HepG2 (cell line): Measurements from ENCODE around the gene TK2. TPM values are rescaled to one million over a fixed set of nuclear protein-coding genes. Genes with fewer than 3 reads are reported as not detected.

Experiments used
- BORCS8-MEF2B ChIP-seq: sonication (generic); formaldehyde crosslinking; IDR thresholded peaks from 2 replicates; pipeline ENCODE4 v1.8.0; 2022; ENCODE audit warnings: mild to moderate bottlenecking, missing genetic modification reagents
- CBFB ChIP-seq: sonication (generic); formaldehyde crosslinking; IDR thresholded peaks from 2 replicates; pipeline ENCODE4 v1.4.0; 2020; ENCODE audit warnings: missing genetic modification reagents
- CC2D1A ChIP-seq: sonication (generic); formaldehyde crosslinking; IDR thresholded peaks from 2 replicates; pipeline ENCODE4 v1.8.1; 2023; ENCODE audit warnings: mild to moderate bottlenecking, missing genetic modification reagents
- CREB1 ChIP-seq, 2 experiments: fragments of 450-650 bp in 1 of 2; IDR thresholded peaks; 2 replicates each; pipeline ENCODE4 v1.6.1; 2016 to 2017; ENCODE audit warnings: control low read depth in 1 of 2, mild to moderate bottlenecking in 1 of 2, missing compliant biosample characterization in 1 of 2, missing genetic modification characterization in 1 of 2
- EED ChIP-seq: sonication (generic); formaldehyde crosslinking; IDR thresholded peaks from 2 replicates; pipeline ENCODE4 v1.5.0; 2020; ENCODE audit warnings: mild to moderate bottlenecking, missing genetic modification reagents
- GPN1 ChIP-seq: sonication (generic); formaldehyde crosslinking; IDR thresholded peaks from 2 replicates; pipeline ENCODE4 v1.5.1; 2020; ENCODE audit warnings: missing genetic modification reagents, borderline replicate concordance
- HOXA7 ChIP-seq: sonication (generic); formaldehyde crosslinking; IDR thresholded peaks from 2 replicates; pipeline ENCODE4 v1.8.1; 2022; ENCODE audit warnings: mild to moderate bottlenecking, missing genetic modification reagents, moderate library complexity
- MED1 ChIP-seq: sonication (generic); formaldehyde crosslinking; IDR thresholded peaks from 2 replicates; pipeline ENCODE4 v1.4.0; 2020; ENCODE audit warnings: missing genetic modification reagents
- MZF1 ChIP-seq: sonication (generic); formaldehyde crosslinking; IDR thresholded peaks from 2 replicates; pipeline ENCODE4 v1.8.1; 2023; ENCODE audit warnings: mild to moderate bottlenecking, missing genetic modification reagents, borderline replicate concordance
- NFE2 ChIP-seq: sonication (generic); formaldehyde crosslinking; IDR thresholded peaks from 2 replicates; pipeline ENCODE4 v1.4.0; 2020; ENCODE audit warnings: missing genetic modification reagents
- NFE2L1 ChIP-seq: sonication (generic); formaldehyde crosslinking; IDR thresholded peaks from 2 replicates; pipeline ENCODE4 v1.4.0; 2020; ENCODE audit warnings: missing genetic modification reagents, mild to moderate bottlenecking, borderline replicate concordance
- NFIC ChIP-seq: IDR thresholded peaks from 2 replicates; pipeline ENCODE4 v1.6.1; 2012; ENCODE audit warnings: mild to moderate bottlenecking, low read length, inconsistent platforms
- PITX1 ChIP-seq: sonication (generic); formaldehyde crosslinking; IDR thresholded peaks from 2 replicates; pipeline ENCODE4 v1.5.1; 2020; ENCODE audit warnings: mild to moderate bottlenecking, missing genetic modification reagents
- PRPF4 ChIP-seq: fragments of 200-400 bp; formaldehyde crosslinking; IDR thresholded peaks from 2 replicates; pipeline ENCODE4 v1.6.1; 2016; ENCODE audit warnings: low read length, low read depth; ENCODE audit not compliant: poor library complexity, severe bottlenecking
- RARG ChIP-seq: sonication (generic); formaldehyde crosslinking; IDR thresholded peaks from 2 replicates; pipeline ENCODE4 v1.4.0; 2020; ENCODE audit warnings: low read depth, mild to moderate bottlenecking, missing genetic modification reagents
- RELA ChIP-seq: sonication (generic); formaldehyde crosslinking; IDR thresholded peaks from 2 replicates; pipeline ENCODE4 v1.4.0; 2020; ENCODE audit warnings: missing genetic modification reagents
- RNF2 ChIP-seq: fragments of 450-650 bp; conservative IDR thresholded peaks from 2 replicates; pipeline ENCODE4 v1.6.1; 2016; ENCODE audit warnings: low read depth
- SIX1 ChIP-seq: sonication (generic); formaldehyde crosslinking; IDR thresholded peaks from 2 replicates; pipeline ENCODE4 v1.4.0; 2020; ENCODE audit warnings: missing genetic modification reagents, borderline replicate concordance
- SMYD3 ChIP-seq: sonication (generic); formaldehyde crosslinking; IDR thresholded peaks from 2 replicates; pipeline ENCODE4 v1.8.1; 2023; ENCODE audit warnings: mild to moderate bottlenecking, missing genetic modification reagents
- TEAD3 ChIP-seq: optimal IDR thresholded peaks from 2 replicates; pipeline ENCODE3; 2016; ENCODE audit warnings: borderline replicate concordance
- ZBTB7B ChIP-seq: sonication (generic); formaldehyde crosslinking; IDR thresholded peaks from 2 replicates; pipeline ENCODE4 v1.4.0; 2020; ENCODE audit warnings: missing genetic modification reagents
- ZMYM3 ChIP-seq: sonication (generic); formaldehyde crosslinking; IDR thresholded peaks from 2 replicates; pipeline ENCODE4 v1.5.1; 2020; ENCODE audit warnings: mild to moderate bottlenecking, missing genetic modification reagents
- ZNF253 ChIP-seq: sonication (generic); formaldehyde crosslinking; IDR thresholded peaks from 2 replicates; pipeline ENCODE4 v1.8.0; 2022; ENCODE audit warnings: mild to moderate bottlenecking, missing genetic modification reagents, borderline replicate concordance
- ZNF552 ChIP-seq: sonication (generic); formaldehyde crosslinking; IDR thresholded peaks from 2 replicates; pipeline ENCODE4 v1.9.0; 2022; ENCODE audit warnings: missing genetic modification reagents, mild to moderate bottlenecking, borderline replicate concordance
- ZNF572 ChIP-seq: sonication (generic); formaldehyde crosslinking; IDR thresholded peaks from 2 replicates; pipeline ENCODE4 v1.5.1; 2020; ENCODE audit warnings: mild to moderate bottlenecking, missing genetic modification reagents
- ZNF782 ChIP-seq: sonication (generic); formaldehyde crosslinking; IDR thresholded peaks from 2 replicates; pipeline ENCODE4 v1.4.0; 2020; ENCODE audit warnings: missing genetic modification reagents, mild to moderate bottlenecking, borderline replicate concordance
- ZNF83 ChIP-seq: sonication (generic); formaldehyde crosslinking; IDR thresholded peaks from 2 replicates; pipeline ENCODE4 v1.4.0; 2020; ENCODE audit warnings: missing genetic modification reagents, mild to moderate bottlenecking, borderline replicate concordance
- polyA plus RNA-seq, 8 experiments: library from polyadenylated mRNA; depleted of rRNA in 3 of 8; stranded (reverse) in 7 of 8; unstranded in 1 of 8; fragments of >200 nt; fragmentation: Illumina TruSeq in 4 of 8; extraction: Trizol in 4 of 8; gene quantifications; 2 replicates each; pipeline versions ENCODE4 v1.2.1 to v1.2.3, GENCODE V29; 2011 to 2016; ENCODE audit warnings: low read depth in 4 of 8, missing spikeins in 1 of 8, mixed read lengths in 1 of 8; ENCODE audit not compliant: insufficient read depth in 1 of 8
- total RNA-seq, 5 experiments: library from RNA; depleted of rRNA; stranded (reverse); fragments of >200 nt; fragmentation: Illumina TruSeq; extraction: Trizol; gene quantifications; 2 replicates each; pipeline ENCODE4 v1.2.3, GENCODE V29; 2016; ENCODE audit warnings: low read depth in 1 of 5
- TF ChIP-seq, protein P1 (sequence below): IDR thresholded peaks from 2 replicates; pipeline ENCODE4 v1.6.1; 2016; ENCODE audit warnings: low read depth
- TF ChIP-seq, protein P2 (sequence below): sonication (generic); formaldehyde crosslinking; IDR thresholded peaks from 2 replicates; pipeline ENCODE4 v1.4.0; 2020; ENCODE audit warnings: mild to moderate bottlenecking, low read depth, missing genetic modification reagents

Gene TK2
- total and polyA plus RNA-seq, 2 of the 13 experiments (the other 11 are each of a cell fraction or from before 2014, with no cell fraction given): 18.7 to 21.0 TPM

DNA sequence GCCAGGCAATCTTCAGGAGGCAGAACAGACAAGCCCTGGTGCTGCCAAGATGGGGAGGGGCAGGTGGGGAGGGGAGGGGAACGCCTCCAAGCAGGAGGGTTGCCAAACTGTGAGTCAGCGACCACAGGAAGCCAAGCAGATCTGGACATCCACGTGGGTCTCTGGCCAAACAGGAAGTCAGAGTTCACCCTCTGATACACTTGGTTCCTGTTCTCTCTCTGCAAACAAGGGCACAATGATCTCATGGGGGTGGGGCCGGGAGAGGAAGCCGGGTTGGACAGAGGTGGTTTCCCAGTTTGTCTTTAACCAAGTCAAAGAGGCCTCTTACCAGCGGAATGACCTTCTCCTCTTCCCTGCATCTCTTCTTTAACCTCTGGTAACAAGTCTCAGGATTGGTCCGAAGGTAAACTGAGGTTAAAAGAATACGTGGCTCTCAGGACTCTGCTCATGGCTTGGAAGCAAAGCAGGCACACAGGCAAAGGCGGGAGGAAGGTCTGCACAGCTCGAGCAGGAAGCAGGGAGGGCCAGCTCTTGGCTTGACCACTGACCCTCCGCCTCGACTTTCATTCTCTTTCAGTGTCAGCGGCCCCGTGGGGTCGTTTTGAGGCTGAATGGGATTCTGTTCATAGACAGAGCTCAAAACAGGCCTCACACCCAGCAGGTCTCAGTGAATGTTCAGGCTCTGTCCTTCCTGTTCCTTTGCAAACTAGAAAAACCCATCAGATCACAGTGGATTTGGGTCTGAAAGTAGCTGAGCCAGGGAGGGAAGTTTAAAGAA lies 32.9 kb downstream of the TK2 start (continued):
- TF ChIP-seq RNF2: no peak
- no peak for TF ChIP-seq MZF1
- peak; percentile 71; the same call in 1 of the 2 replicates for TF ChIP-seq ZNF253
- no peak for TF ChIP-seq ZNF83 (CRISPR knock-in tag)
- TF ChIP-seq ZMYM3 (CRISPR knock-in tag): peak; percentile 86; the same call in 1 of the 2 replicates
- TF ChIP-seq PITX1 (CRISPR knock-in tag): peak; percentile 93
- TF ChIP-seq NFE2L1: no peak
- TF ChIP-seq ZNF572 (CRISPR knock-in tag): peak; percentile 88; the same call in 1 of the 2 replicates
- TF ChIP-seq, protein P1, sequence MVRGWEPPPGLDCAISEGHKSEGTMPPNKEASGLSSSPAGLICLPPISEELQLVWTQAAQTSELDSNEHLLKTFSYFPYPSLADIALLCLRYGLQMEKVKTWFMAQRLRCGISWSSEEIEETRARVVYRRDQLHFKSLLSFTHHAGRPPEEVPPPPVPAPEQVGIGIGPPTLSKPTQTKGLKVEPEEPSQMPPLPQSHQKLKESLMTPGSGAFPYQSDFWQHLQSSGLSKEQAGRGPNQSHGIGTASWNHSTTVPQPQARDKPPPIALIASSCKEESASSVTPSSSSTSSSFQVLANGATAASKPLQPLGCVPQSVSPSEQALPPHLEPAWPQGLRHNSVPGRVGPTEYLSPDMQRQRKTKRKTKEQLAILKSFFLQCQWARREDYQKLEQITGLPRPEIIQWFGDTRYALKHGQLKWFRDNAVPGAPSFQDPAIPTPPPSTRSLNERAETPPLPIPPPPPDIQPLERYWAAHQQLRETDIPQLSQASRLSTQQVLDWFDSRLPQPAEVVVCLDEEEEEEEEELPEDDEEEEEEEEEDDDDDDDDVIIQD: peak; percentile 82
- peak; percentile 95 for TF ChIP-seq CBFB (CRISPR knock-in tag)
- TF ChIP-seq MED1 (CRISPR knock-in tag): peak; percentile 99
- TF ChIP-seq PRPF4: no peak
- TF ChIP-seq ZNF782 (CRISPR knock-in tag): peak; percentile 13; the same call in 1 of the 2 replicates
- 0 out of 2 replicates have a peak, but pooled peaks have one; percentile 52 for TF ChIP-seq ZNF552 (CRISPR knock-in tag)
- TF ChIP-seq RARG (CRISPR knock-in tag): no peak
- peak; percentile 85 for TF ChIP-seq TEAD3 (CRISPR knock-in tag)
- 0 out of 2 replicates have a peak, but pooled peaks have one; percentile 44 for TF ChIP-seq SMYD3 (CRISPR knock-in tag)
- peak; percentile 50; the same call in 1 of the 2 replicates for TF ChIP-seq SIX1
- TF ChIP-seq EED (CRISPR knock-in tag): 0 out of 2 replicates have a peak, but pooled peaks have one; percentile 32
- TF ChIP-seq BORCS8-MEF2B (CRISPR knock-in tag): no peak; the same call in 1 of the 2 replicates
- TF ChIP-seq CC2D1A (CRISPR knock-in tag): peak; percentile 90
- peak; percentile 96; the same call in 1 of the 2 replicates for TF ChIP-seq RELA
- TF ChIP-seq NFIC: peak; percentile 63; the same call in 1 of the 2 replicates
- TF ChIP-seq, protein P2, sequence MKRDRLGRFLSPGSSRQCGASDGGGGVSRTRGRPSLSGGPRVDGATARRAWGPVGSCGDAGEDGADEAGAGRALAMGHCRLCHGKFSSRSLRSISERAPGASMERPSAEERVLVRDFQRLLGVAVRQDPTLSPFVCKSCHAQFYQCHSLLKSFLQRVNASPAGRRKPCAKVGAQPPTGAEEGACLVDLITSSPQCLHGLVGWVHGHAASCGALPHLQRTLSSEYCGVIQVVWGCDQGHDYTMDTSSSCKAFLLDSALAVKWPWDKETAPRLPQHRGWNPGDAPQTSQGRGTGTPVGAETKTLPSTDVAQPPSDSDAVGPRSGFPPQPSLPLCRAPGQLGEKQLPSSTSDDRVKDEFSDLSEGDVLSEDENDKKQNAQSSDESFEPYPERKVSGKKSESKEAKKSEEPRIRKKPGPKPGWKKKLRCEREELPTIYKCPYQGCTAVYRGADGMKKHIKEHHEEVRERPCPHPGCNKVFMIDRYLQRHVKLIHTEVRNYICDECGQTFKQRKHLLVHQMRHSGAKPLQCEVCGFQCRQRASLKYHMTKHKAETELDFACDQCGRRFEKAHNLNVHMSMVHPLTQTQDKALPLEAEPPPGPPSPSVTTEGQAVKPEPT (CRISPR knock-in tag): no peak
- TF ChIP-seq HOXA7: no peak
- peak; percentile 67; the same call in 1 of the 2 replicates for TF ChIP-seq ZBTB7B (CRISPR knock-in tag)
- no peak for TF ChIP-seq NFE2 (CRISPR knock-in tag)
- peak; percentile 66 for TF ChIP-seq CREB1 (IDR thresholded peaks at IDR 0.05)
- TF ChIP-seq CREB1 (CRISPR knock-in tag; IDR thresholded peaks at IDR 0.05): no peak
- TF ChIP-seq GPN1 (CRISPR knock-in tag): no peak
